ENCODE data around the gene CHRDL2. TPM values are rescaled to one million over a fixed set of nuclear protein-coding genes. Genes with fewer than 3 reads are reported as not detected.

CHRDL2 gene
- total RNA-seq, 1 experiment from 2014 or later: not detected

GRCh38 chr11:74717221-74717969, 13.8 kb downstream of the CHRDL2 start:
- ChIA-PET POLR2A (no interaction called here), CTCF (interaction anchor here (2.1 kb wide), 1 partner anchor 15 kb away, joined by 9 read pairs; no protein-coding TSS in a partner anchor), RAD21 (ENCODE audit: low non-redundant PET in 1 of 2, low total read pairs in 2 of 2, uncharacterized antibody in 2 of 2, unreplicated experiment in 2 of 2) (interaction anchor here in 1 of 2 experiments (1.8 kb wide), 1 partner anchor 14 kb away, joined by 3 read pairs; no protein-coding TSS in a partner anchor)
- H3K4me1 ChIP-seq (ENCODE audit: control insufficient read depth in 1 of 2, insufficient read depth in 2 of 2, low read length in 2 of 2): no peaks in the 10 kb centered on the region
- intact Hi-C loops (cut with micrococcal nuclease): no loop called here
- H3K4me2 ChIP-seq (ENCODE audit: low read length): no peak overlapping the region
- DNase-seq (ENCODE audit: low read depth, low spot score) (no peak), ATAC-seq (no peak)
- no peaks in the 10 kb centered on the region for H3K79me2 ChIP-seq (ENCODE audit: insufficient read depth, low read length)
- H3K9ac ChIP-seq (ENCODE audit: low read length): no peak overlapping the region
- H4K20me1 ChIP-seq (ENCODE audit: insufficient read depth): no peaks in the 10 kb centered on the region
- H3K27ac ChIP-seq (ENCODE audit: low read depth, low read length): no peak overlapping the region
- no peaks in the 10 kb centered on the region for H3K36me3 ChIP-seq (ENCODE audit: control insufficient read depth in 1 of 2, insufficient read depth in 2 of 2, low read length in 2 of 2)
- H3K4me3 ChIP-seq (replicated peaks in 1 of 2; ENCODE audit: low read depth in 1 of 2, low read length in 2 of 2): no peak overlapping the region
- TF ChIP-seq, protein P1, sequence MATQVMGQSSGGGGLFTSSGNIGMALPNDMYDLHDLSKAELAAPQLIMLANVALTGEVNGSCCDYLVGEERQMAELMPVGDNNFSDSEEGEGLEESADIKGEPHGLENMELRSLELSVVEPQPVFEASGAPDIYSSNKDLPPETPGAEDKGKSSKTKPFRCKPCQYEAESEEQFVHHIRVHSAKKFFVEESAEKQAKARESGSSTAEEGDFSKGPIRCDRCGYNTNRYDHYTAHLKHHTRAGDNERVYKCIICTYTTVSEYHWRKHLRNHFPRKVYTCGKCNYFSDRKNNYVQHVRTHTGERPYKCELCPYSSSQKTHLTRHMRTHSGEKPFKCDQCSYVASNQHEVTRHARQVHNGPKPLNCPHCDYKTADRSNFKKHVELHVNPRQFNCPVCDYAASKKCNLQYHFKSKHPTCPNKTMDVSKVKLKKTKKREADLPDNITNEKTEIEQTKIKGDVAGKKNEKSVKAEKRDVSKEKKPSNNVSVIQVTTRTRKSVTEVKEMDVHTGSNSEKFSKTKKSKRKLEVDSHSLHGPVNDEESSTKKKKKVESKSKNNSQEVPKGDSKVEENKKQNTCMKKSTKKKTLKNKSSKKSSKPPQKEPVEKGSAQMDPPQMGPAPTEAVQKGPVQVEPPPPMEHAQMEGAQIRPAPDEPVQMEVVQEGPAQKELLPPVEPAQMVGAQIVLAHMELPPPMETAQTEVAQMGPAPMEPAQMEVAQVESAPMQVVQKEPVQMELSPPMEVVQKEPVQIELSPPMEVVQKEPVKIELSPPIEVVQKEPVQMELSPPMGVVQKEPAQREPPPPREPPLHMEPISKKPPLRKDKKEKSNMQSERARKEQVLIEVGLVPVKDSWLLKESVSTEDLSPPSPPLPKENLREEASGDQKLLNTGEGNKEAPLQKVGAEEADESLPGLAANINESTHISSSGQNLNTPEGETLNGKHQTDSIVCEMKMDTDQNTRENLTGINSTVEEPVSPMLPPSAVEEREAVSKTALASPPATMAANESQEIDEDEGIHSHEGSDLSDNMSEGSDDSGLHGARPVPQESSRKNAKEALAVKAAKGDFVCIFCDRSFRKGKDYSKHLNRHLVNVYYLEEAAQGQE (IDR thresholded peaks at IDR 0.05; ENCODE audit: low read depth): no peak
- no peak for TF ChIP-seq POLR2A (IDR thresholded peaks at IDR 0.05; ENCODE audit: borderline replicate concordance, extremely low read depth, insufficient read depth, insufficient read length)
- TF ChIP-seq, protein P2, sequence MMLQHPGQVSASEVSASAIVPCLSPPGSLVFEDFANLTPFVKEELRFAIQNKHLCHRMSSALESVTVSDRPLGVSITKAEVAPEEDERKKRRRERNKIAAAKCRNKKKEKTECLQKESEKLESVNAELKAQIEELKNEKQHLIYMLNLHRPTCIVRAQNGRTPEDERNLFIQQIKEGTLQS (IDR thresholded peaks at IDR 0.05): no peak
- no peak for TF ChIP-seq POLR2AphosphoS5 (IDR thresholded peaks at IDR 0.05; ENCODE audit: low read depth, low read length)
- no peak for TF ChIP-seq FOSL1 (IDR thresholded peaks at IDR 0.05; ENCODE audit: low read depth)
- TF ChIP-seq YY1 (IDR thresholded peaks at IDR 0.05; ENCODE audit: extremely low read depth, insufficient replicate concordance, low read depth, low read length): no peak
- TF ChIP-seq ZFX (IDR thresholded peaks at IDR 0.05): no peak
- TF ChIP-seq ELF1 (IDR thresholded peaks at IDR 0.05; ENCODE audit: borderline replicate concordance, low read depth): no peak
- no peak for TF ChIP-seq ZNF274 (IDR thresholded peaks at IDR 0.05; ENCODE audit: low read depth, low read length)
- TF ChIP-seq EGR1 (IDR thresholded peaks at IDR 0.05; ENCODE audit: low read depth): no peak
- TF ChIP-seq, protein P3, sequence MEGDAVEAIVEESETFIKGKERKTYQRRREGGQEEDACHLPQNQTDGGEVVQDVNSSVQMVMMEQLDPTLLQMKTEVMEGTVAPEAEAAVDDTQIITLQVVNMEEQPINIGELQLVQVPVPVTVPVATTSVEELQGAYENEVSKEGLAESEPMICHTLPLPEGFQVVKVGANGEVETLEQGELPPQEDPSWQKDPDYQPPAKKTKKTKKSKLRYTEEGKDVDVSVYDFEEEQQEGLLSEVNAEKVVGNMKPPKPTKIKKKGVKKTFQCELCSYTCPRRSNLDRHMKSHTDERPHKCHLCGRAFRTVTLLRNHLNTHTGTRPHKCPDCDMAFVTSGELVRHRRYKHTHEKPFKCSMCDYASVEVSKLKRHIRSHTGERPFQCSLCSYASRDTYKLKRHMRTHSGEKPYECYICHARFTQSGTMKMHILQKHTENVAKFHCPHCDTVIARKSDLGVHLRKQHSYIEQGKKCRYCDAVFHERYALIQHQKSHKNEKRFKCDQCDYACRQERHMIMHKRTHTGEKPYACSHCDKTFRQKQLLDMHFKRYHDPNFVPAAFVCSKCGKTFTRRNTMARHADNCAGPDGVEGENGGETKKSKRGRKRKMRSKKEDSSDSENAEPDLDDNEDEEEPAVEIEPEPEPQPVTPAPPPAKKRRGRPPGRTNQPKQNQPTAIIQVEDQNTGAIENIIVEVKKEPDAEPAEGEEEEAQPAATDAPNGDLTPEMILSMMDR (IDR thresholded peaks at IDR 0.05 in 2 of 3, conservative IDR thresholded peaks at IDR 0.05 in 1 of 3; ENCODE audit: borderline replicate concordance in 1 of 3, insufficient read depth in 1 of 3, low read depth in 2 of 3, low read length in 2 of 3): no peak
- no peaks in the 10 kb centered on the region for H3K27me3 ChIP-seq (ENCODE audit: insufficient read depth, low read length)
- no peaks in the 10 kb centered on the region for H3K9me2 ChIP-seq (ENCODE audit: insufficient read depth)
- no peaks in the 10 kb centered on the region for H3K9me3 ChIP-seq (ENCODE audit: control insufficient read depth in 1 of 2, insufficient read depth in 1 of 2, low read depth in 1 of 2, low read length in 2 of 2)
- H2AFZ ChIP-seq (ENCODE audit: low read depth, low read length, poor library complexity, severe bottlenecking): no peak overlapping the region
- no TSS peak for BruUV-seq (replicated peaks)

Measured in HCT116 (cell line).